Keratinocyte (primary cell): ENCODE data around the gene DIABLO. TPM values are rescaled to one million over a fixed set of nuclear protein-coding genes. Genes with fewer than 3 reads are reported as not detected.

ENCODE experiments used
- DNase-seq: peaks from one replicate; pipeline ENCODE4 v3.0.0-alpha.2; 2011; ENCODE audit warnings: low read depth, missing footprints, low spot score
- FAIRE-seq: peaks from 2 replicates; lab custom pipeline; 2011; peaks lifted over from hg19 to GRCh38; lab: Jason Lieb, UNC
- H2AFZ ChIP-seq: 2 replicates; pipeline ENCODE4 v1.6.0; 2012; ENCODE audit warnings: low read length, control low read depth, inconsistent platforms; ENCODE audit not compliant: control insufficient read depth
- H3K27ac ChIP-seq: 2 replicates; pipeline ENCODE4 v1.5.1; 2011; ENCODE audit warnings: low read length; ENCODE audit not compliant: control insufficient read depth, insufficient read depth
- H3K27me3 ChIP-seq: 3 replicates; pipeline ENCODE4 v1.6.0; 2011; ENCODE audit warnings: low read length; ENCODE audit not compliant: control insufficient read depth, insufficient read depth; ENCODE audit errors: extremely low read depth
- H3K36me3 ChIP-seq, 2 experiments: 2 replicates in 1 of 2; 3 replicates in 1 of 2; pipeline ENCODE4 v1.5.1; 2011; ENCODE audit warnings: low read length in 2 of 2, mild to moderate bottlenecking in 1 of 2; ENCODE audit not compliant: control insufficient read depth in 2 of 2, insufficient read depth in 2 of 2; ENCODE audit errors: extremely low read depth in 1 of 2
- H3K4me1 ChIP-seq: 3 replicates; pipeline ENCODE4 v1.5.1; 2011; ENCODE audit warnings: low read length; ENCODE audit not compliant: control insufficient read depth, insufficient read depth; ENCODE audit errors: extremely low read depth
- H3K4me2 ChIP-seq: 3 replicates; pipeline ENCODE4 v1.6.0; 2011; ENCODE audit warnings: low read depth, low read length; ENCODE audit not compliant: control insufficient read depth, insufficient read depth; ENCODE audit errors: extremely low read depth
- H3K4me3 ChIP-seq, 3 experiments: fragments of 200-600 bp in 1 of 3; sonication (generic) in 1 of 3; 2 replicates in 2 of 3; 3 replicates in 1 of 3; pipeline ENCODE4 v1.5.1; 2011 to 2016; ENCODE audit warnings: low read length in 3 of 3, mild to moderate bottlenecking in 3 of 3, control low read depth in 2 of 3, inconsistent platforms in 1 of 3, low read depth in 1 of 3, mixed read lengths in 1 of 3, mixed run types in 1 of 3, moderate library complexity in 1 of 3; ENCODE audit not compliant: control insufficient read depth in 2 of 3, insufficient read depth in 2 of 3; ENCODE audit errors: extremely low read depth in 1 of 3
- H3K79me2 ChIP-seq: 2 replicates; pipeline ENCODE4 v1.6.0; 2012; ENCODE audit warnings: low read length; ENCODE audit not compliant: control insufficient read depth, insufficient read depth
- H3K9ac ChIP-seq: 3 replicates; pipeline ENCODE4 v1.6.0; 2011; ENCODE audit warnings: low read length; ENCODE audit not compliant: control insufficient read depth, insufficient read depth; ENCODE audit errors: extremely low read depth
- H3K9me1 ChIP-seq: 3 replicates; pipeline ENCODE4 v1.6.0; 2011; ENCODE audit warnings: low read length; ENCODE audit not compliant: control insufficient read depth, insufficient read depth; ENCODE audit errors: extremely low read depth
- H3K9me3 ChIP-seq: 2 replicates; pipeline ENCODE4 v1.5.1; 2012; ENCODE audit warnings: low read depth, low read length; ENCODE audit not compliant: control insufficient read depth
- H4K20me1 ChIP-seq: 3 replicates; pipeline ENCODE4 v1.6.0; 2011; ENCODE audit warnings: low read length; ENCODE audit not compliant: control insufficient read depth, insufficient read depth; ENCODE audit errors: extremely low read depth
- CTCF ChIP-seq, 3 experiments: IDR thresholded peaks in 1 of 3; conservative IDR thresholded peaks in 1 of 3; optimal IDR thresholded peaks in 1 of 3; 2 replicates in 2 of 3; 3 replicates in 1 of 3; pipeline versions ENCODE3 to v1.5.1; 2011; ENCODE audit warnings: low read length in 3 of 3, mild to moderate bottlenecking in 3 of 3, moderate library complexity in 2 of 3, control low read depth in 1 of 3, inconsistent platforms in 1 of 3; ENCODE audit not compliant: insufficient read depth in 2 of 3; ENCODE audit errors: extremely low read depth in 1 of 3
- EZH2 ChIP-seq: IDR thresholded peaks from one replicate; pipeline ENCODE4 v1.6.1; 2012; ENCODE audit warnings: inconsistent platforms, mild to moderate bottlenecking, low read length, moderate library complexity
- dilution Hi-C: fragments of 300-500 bp; cut with MboI; formaldehyde crosslinking; loops from one replicate; pipeline ENCODE4 v1.7.0; 2020; ENCODE audit warnings: low sequenced_read_pairs; ENCODE audit not compliant: extremely low pct_ligation_motif_present
- polyA plus RNA-seq, 5 experiments: library from polyadenylated mRNA; depleted of rRNA in 3 of 5; stranded (reverse) in 3 of 5; stranded (forward) in 1 of 5; unstranded in 1 of 5; fragments of >200 nt; gene quantifications; 1 replicate in 1 of 5; 2 replicates in 3 of 5; 3 replicates in 1 of 5; pipeline versions ENCODE4 v1.2.1 to v1.2.3, GENCODE V29; 2011 to 2012; ENCODE audit warnings: missing spikeins in 2 of 5, low read depth in 1 of 5, low replicate concordance in 1 of 5

DIABLO gene
- polyA plus RNA-seq, 1 donor (not counting 4 experiments of a cell fraction or from before 2014, with no cell fraction given) = 41.6 TPM

- no peak for TF ChIP-seq CTCF (optimal IDR thresholded peaks at IDR 0.05 in 1 of 3, IDR thresholded peaks at IDR 0.05 in 1 of 3, conservative IDR thresholded peaks at IDR 0.05 in 1 of 3; ENCODE audit: extremely low read depth in 1 of 3, insufficient read depth in 2 of 3, low read length in 3 of 3)
- no peak for TF ChIP-seq EZH2
- H2AFZ ChIP-seq = no peak overlapping the region
These were observed 23.8 kb downstream of the DIABLO start for GRCh38 chr12:122202017-122202416.

GRCh38 chr12:122201381-122201780 is 24.5 kb downstream of the DIABLO start:
- H3K9me1 ChIP-seq = no peaks in the 10 kb centered on the region
- H3K27me3 ChIP-seq = peaks cover 12% of the 10 kb centered on the region
- dilution Hi-C loops = no loop called here
- no peak overlapping the region for H2AFZ ChIP-seq
- H3K79me2 ChIP-seq = no peaks in the 10 kb centered on the region
- no peak overlapping the region for H3K27ac ChIP-seq
- H4K20me1 ChIP-seq = no peaks in the 10 kb centered on the region
- H3K36me3 ChIP-seq = peaks cover 0 to under 1% of the 10 kb centered on the region in 2 experiments
- H3K4me3 ChIP-seq = no peak overlapping the region
- no peak for FAIRE-seq
- no peaks in the 10 kb centered on the region for H3K9me3 ChIP-seq
- H3K4me1 ChIP-seq = peaks cover 3% of the 10 kb centered on the region
- TF ChIP-seq CTCF (optimal IDR thresholded peaks at IDR 0.05 in 1 of 3, IDR thresholded peaks at IDR 0.05 in 1 of 3, conservative IDR thresholded peaks at IDR 0.05 in 1 of 3; ENCODE audit: extremely low read depth in 1 of 3, insufficient read depth in 2 of 3, low read length in 3 of 3) (no peak), EZH2 (no peak)
- DNase-seq = no peak
- H3K4me2 ChIP-seq = no peak overlapping the region
- no peak overlapping the region for H3K9ac ChIP-seq

More at GRCh38 chr12:122202017-122202416, 23.8 kb downstream of the DIABLO start:
- Histone ChIP-seq H3K9me1 (no peaks in the 10 kb centered on the region), H3K9me3 (no peaks in the 10 kb centered on the region), H3K4me3 (no peak overlapping the region), H3K9ac (no peak overlapping the region), H3K27ac (no peak overlapping the region), H3K4me1 (peaks cover 3% of the 10 kb centered on the region), H3K79me2 (no peaks in the 10 kb centered on the region), H3K27me3 (peaks cover 12% of the 10 kb centered on the region), H3K36me3 (peaks cover 5% of the 10 kb centered on the region in 2 experiments), H4K20me1 (no peaks in the 10 kb centered on the region), H3K4me2 (no peak overlapping the region)
- FAIRE-seq = no peak
- dilution Hi-C loops = no loop called here
- no peak for DNase-seq
